HG03575 (cell line): Measurements from ENCODE around the gene DRC7.

ENCODE experiments used
- ATAC-seq: cut with Tn5 transposase; IDR thresholded peaks from one replicate; pipeline ENCODE4 v1.9.1; 2021; ENCODE audit not compliant: unreplicated experiment, insufficient number of reproducible peaks, low FRiP score; ENCODE audit errors: extremely low read depth

The DRC7 gene

GRCh38 chr16:57672416-57672815 is 22.2 kb upstream of the DRC7 start:
- ATAC-seq, result no peak

GRCh38 chr16:57672824-57673223 is 21.8 kb upstream of the DRC7 start:
- no peak for ATAC-seq

GRCh38 chr16:57675741-57676551 is 18.7 kb upstream of the DRC7 start:
- ATAC-seq, result no peak

- no peak for ATAC-seq
Observed at GRCh38 chr16:57676553-57677085, 18.0 kb upstream of the DRC7 start.

GRCh38 chr16:57677622-57678369 is 16.8 kb upstream of the DRC7 start:
- no peak for ATAC-seq

GRCh38 chr16:57679016-57679415 is 15.6 kb upstream of the DRC7 start:
- ATAC-seq, result no peak

- no peak for ATAC-seq
Observed at GRCh38 chr16:57679767-57680482, 14.7 kb upstream of the DRC7 start.

- no peak for ATAC-seq
Observed at GRCh38 chr16:57680842-57681375, 13.7 kb upstream of the DRC7 start.

- no peak for ATAC-seq
Observed at GRCh38 chr16:57681950-57682728, 12.5 kb upstream of the DRC7 start.

- no peak for ATAC-seq
Observed at GRCh38 chr16:57682809-57683635, 11.6 kb upstream of the DRC7 start.

GRCh38 chr16:57683636-57684545 is 10.7 kb upstream of the DRC7 start:
- ATAC-seq, result no peak

- ATAC-seq, result no peak
Observed at GRCh38 chr16:57684626-57685358, 9.8 kb upstream of the DRC7 start.

GRCh38 chr16:57685633-57686032 is 9.0 kb upstream of the DRC7 start:
- ATAC-seq, result no peak

GRCh38 chr16:57686577-57686976 is 8.0 kb upstream of the DRC7 start:
- ATAC-seq, result no peak

- no peak for ATAC-seq
Observed at GRCh38 chr16:57687363-57687929, 7.2 kb upstream of the DRC7 start.

- ATAC-seq, result no peak
Observed at GRCh38 chr16:57688487-57688986, 6.1 kb upstream of the DRC7 start.
